Endothelial cell of umbilical vein (primary cell): Measurements from ENCODE around the gene SPINK5. TPM values are rescaled to one million over a fixed set of nuclear protein-coding genes. Genes with fewer than 3 reads are reported as not detected.

Experiments
- BruUV-seq: library from RNA; stranded (reverse); fragments of 400-500 nt; replicated peaks from 2 replicates; lab custom pipeline; 2021; lab: Mats Ljungman, UMichigan
- CTCF ChIA-PET: fragments of 300-600, 350-600 bp; sonication (Branson Sonifier 250); formaldehyde crosslinking; loops from one replicate; lab custom pipeline; 2021; ENCODE audit warnings: antibody characterized with exemption, inconsistent platforms; lab: Charles Lee
- POLR2A ChIA-PET: fragments of 300-600, 350-600 bp; sonication (Branson Sonifier 250); formaldehyde crosslinking; loops from one replicate; lab custom pipeline; 2021; ENCODE audit warnings: antibody characterized with exemption, inconsistent platforms; lab: Charles Lee
- DNase-seq: peaks from one replicate; pipeline ENCODE4 v3.0.0-alpha.2; 2011; ENCODE audit warnings: low read depth, low spot score
- FAIRE-seq: peaks from 2 replicates; lab custom pipeline; 2011; peaks lifted over from hg19 to GRCh38; lab: Jason Lieb, UNC
- H2AFZ ChIP-seq: 2 replicates; pipeline ENCODE4 v1.6.0; 2012; ENCODE audit warnings: low read depth, low read length, control low read depth, inconsistent platforms
- H3K27ac ChIP-seq: 2 replicates; pipeline ENCODE4 v1.5.1; 2011; ENCODE audit warnings: low read depth, mild to moderate bottlenecking, control low read depth, low read length, moderate library complexity; ENCODE audit not compliant: insufficient read depth
- H3K27me3 ChIP-seq, 2 experiments: 2 replicates each; pipeline versions ENCODE4 v1.6.0 to v1.6.1; 2011; ENCODE audit warnings: low read length in 2 of 2, mixed read lengths in 1 of 2; ENCODE audit not compliant: control insufficient read depth in 2 of 2, insufficient read depth in 2 of 2
- H3K36me3 ChIP-seq, 2 experiments: 2 replicates in 1 of 2; 3 replicates in 1 of 2; pipeline ENCODE4 v1.5.1; 2011; ENCODE audit warnings: low read length in 2 of 2, mild to moderate bottlenecking in 1 of 2, moderate library complexity in 1 of 2; ENCODE audit not compliant: control insufficient read depth in 2 of 2, insufficient read depth in 2 of 2; ENCODE audit errors: extremely low read depth in 1 of 2
- H3K4me1 ChIP-seq: 3 replicates; pipeline ENCODE4 v1.5.1; 2011; ENCODE audit warnings: mild to moderate bottlenecking, low read length; ENCODE audit not compliant: control insufficient read depth, insufficient read depth; ENCODE audit errors: extremely low read depth
- H3K4me2 ChIP-seq: 2 replicates; pipeline ENCODE4 v1.6.1; 2011; ENCODE audit warnings: low read length, control low read depth, mixed read lengths; ENCODE audit not compliant: insufficient read depth
- H3K4me3 ChIP-seq, 3 experiments: fragments of 200-600 bp in 1 of 3; sonication (generic), shearing (Covaris generic) in 1 of 3; replicated peaks in 1 of 3; 2 replicates each; pipeline ENCODE4 v1.5.1; 2011 to 2016; ENCODE audit warnings: control low read depth in 3 of 3, low read length in 3 of 3, mild to moderate bottlenecking in 2 of 3, inconsistent platforms in 1 of 3, low read depth in 1 of 3, moderate library complexity in 1 of 3; ENCODE audit not compliant: insufficient read depth in 1 of 3
- H3K79me2 ChIP-seq: 2 replicates; pipeline ENCODE4 v1.6.0; 2012; ENCODE audit warnings: low read length, inconsistent platforms; ENCODE audit not compliant: control insufficient read depth, insufficient read depth
- H3K9ac ChIP-seq: replicated peaks from 2 replicates; pipeline ENCODE3; 2011; ENCODE audit warnings: low read length, control low read depth; ENCODE audit not compliant: insufficient read depth; ENCODE audit errors: extremely low read depth
- H3K9me1 ChIP-seq: replicated peaks from 3 replicates; pipeline ENCODE4 v1.6.0; 2011; ENCODE audit warnings: mild to moderate bottlenecking, low read length; ENCODE audit not compliant: control insufficient read depth, insufficient read depth; ENCODE audit errors: extremely low read depth
- H3K9me3 ChIP-seq: replicated peaks from 2 replicates; pipeline ENCODE4 v1.5.1; 2012; ENCODE audit warnings: low read length, inconsistent platforms; ENCODE audit not compliant: control insufficient read depth, insufficient read depth
- H4K20me1 ChIP-seq: replicated peaks from 2 replicates; pipeline ENCODE3; 2011; ENCODE audit warnings: mild to moderate bottlenecking, low read length; ENCODE audit not compliant: control insufficient read depth, insufficient read depth; ENCODE audit errors: extremely low read depth
- EZH2 ChIP-seq: IDR thresholded peaks from 2 replicates; pipeline ENCODE4 v1.6.1; 2012; ENCODE audit warnings: borderline replicate concordance, low read depth, mild to moderate bottlenecking, moderate library complexity, low read length, inconsistent platforms; ENCODE audit not compliant: severe bottlenecking
- FOS ChIP-seq: IDR thresholded peaks from 2 replicates; pipeline ENCODE4 v1.6.1; 2011; ENCODE audit warnings: mild to moderate bottlenecking, low read length, moderate library complexity, borderline replicate concordance; ENCODE audit not compliant: insufficient read depth
- GATA2 ChIP-seq: IDR thresholded peaks from 2 replicates; pipeline ENCODE4 v1.7.0; 2011; ENCODE audit warnings: low read depth, mild to moderate bottlenecking, moderate library complexity, mixed read lengths, low read length; ENCODE audit not compliant: insufficient read length, insufficient read depth
- JUN ChIP-seq: IDR thresholded peaks from 2 replicates; pipeline ENCODE4 v1.6.1; 2011; ENCODE audit warnings: borderline replicate concordance, low read depth; ENCODE audit not compliant: insufficient read length, insufficient read depth
- MYC ChIP-seq: IDR thresholded peaks from one replicate; pipeline ENCODE4 v1.6.1; 2011; ENCODE audit warnings: mild to moderate bottlenecking, low read depth, low read length
- POLR2A ChIP-seq: IDR thresholded peaks from 2 replicates; pipeline ENCODE4 v1.6.1; 2012; ENCODE audit warnings: low read depth, mild to moderate bottlenecking, control low read depth, low read length
- POLR2AphosphoS5 ChIP-seq: IDR thresholded peaks from 2 replicates; pipeline ENCODE4 v1.6.1; 2012; ENCODE audit warnings: low read depth, mild to moderate bottlenecking, control low read depth, low read length, moderate library complexity; ENCODE audit not compliant: insufficient read depth
- dilution Hi-C: fragments of 300-500 bp; cut with MboI; formaldehyde crosslinking; loops from one replicate; pipeline ENCODE4 v1.15.0; 2019; ENCODE audit warnings: low sequenced_read_pairs; ENCODE audit not compliant: extremely low pct_ligation_motif_present
- intact Hi-C: fragments of 100-400 bp; cut with micrococcal nuclease; formaldehyde crosslinking; loops from one replicate; pipeline ENCODE4 v1.10.0; 2022
- polyA plus RNA-seq, 4 experiments: library from polyadenylated mRNA; depleted of rRNA in 3 of 4; stranded (reverse) in 3 of 4; unstranded in 1 of 4; fragments of >200 nt; gene quantifications; 2 replicates each; pipeline versions ENCODE4 v1.2.1 to v1.2.3, GENCODE V29; 2011 to 2012; ENCODE audit warnings: missing spikeins in 1 of 4
- total RNA-seq: library from RNA; stranded (reverse); gene quantifications from 2 replicates; pipeline ENCODE4 v1.2.3, GENCODE V29; 2021
- TF ChIP-seq, protein P1 (sequence below), 2 donors: IDR thresholded peaks; 1 replicate in 1 of 2; 2 replicates in 1 of 2; pipeline ENCODE4 v1.5.1; 2011; ENCODE audit warnings: low read length in 2 of 2, mild to moderate bottlenecking in 2 of 2, moderate library complexity in 2 of 2, control low read depth in 1 of 2, inconsistent platforms in 1 of 2, low read depth in 1 of 2; ENCODE audit not compliant: insufficient read depth in 1 of 2; ENCODE audit errors: extremely low read depth in 1 of 2
- TF ChIP-seq, protein P2 (sequence below): IDR thresholded peaks from 2 replicates; pipeline ENCODE4 v1.6.1; 2011; ENCODE audit not compliant: insufficient read depth, insufficient read length

SPINK5 gene
- total and polyA plus RNA-seq, 2 donors (not counting 3 experiments of a cell fraction or from before 2014, with no cell fraction given): 0.12 to 0.91 TPM

GRCh38 chr5:148141645-148142044 is 77.9 kb downstream of the SPINK5 start:
- BruUV-seq: no TSS peak
- no peaks in the 10 kb centered on the region for H3K79me2 ChIP-seq
- H3K9me1 ChIP-seq: no peaks in the 10 kb centered on the region
- FAIRE-seq (no peak), DNase-seq (no peak)
- no peaks in the 10 kb centered on the region for H3K36me3 ChIP-seq
- H2AFZ ChIP-seq: no peak overlapping the region
- no peak overlapping the region for H3K27ac ChIP-seq
- no peak overlapping the region for H3K4me2 ChIP-seq
- intact Hi-C loops: no loop called here
- TF ChIP-seq, protein P1, sequence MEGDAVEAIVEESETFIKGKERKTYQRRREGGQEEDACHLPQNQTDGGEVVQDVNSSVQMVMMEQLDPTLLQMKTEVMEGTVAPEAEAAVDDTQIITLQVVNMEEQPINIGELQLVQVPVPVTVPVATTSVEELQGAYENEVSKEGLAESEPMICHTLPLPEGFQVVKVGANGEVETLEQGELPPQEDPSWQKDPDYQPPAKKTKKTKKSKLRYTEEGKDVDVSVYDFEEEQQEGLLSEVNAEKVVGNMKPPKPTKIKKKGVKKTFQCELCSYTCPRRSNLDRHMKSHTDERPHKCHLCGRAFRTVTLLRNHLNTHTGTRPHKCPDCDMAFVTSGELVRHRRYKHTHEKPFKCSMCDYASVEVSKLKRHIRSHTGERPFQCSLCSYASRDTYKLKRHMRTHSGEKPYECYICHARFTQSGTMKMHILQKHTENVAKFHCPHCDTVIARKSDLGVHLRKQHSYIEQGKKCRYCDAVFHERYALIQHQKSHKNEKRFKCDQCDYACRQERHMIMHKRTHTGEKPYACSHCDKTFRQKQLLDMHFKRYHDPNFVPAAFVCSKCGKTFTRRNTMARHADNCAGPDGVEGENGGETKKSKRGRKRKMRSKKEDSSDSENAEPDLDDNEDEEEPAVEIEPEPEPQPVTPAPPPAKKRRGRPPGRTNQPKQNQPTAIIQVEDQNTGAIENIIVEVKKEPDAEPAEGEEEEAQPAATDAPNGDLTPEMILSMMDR (IDR thresholded peaks at IDR 0.05; ENCODE audit: extremely low read depth in 1 of 2, insufficient read depth in 1 of 2, low read depth in 1 of 2, low read length in 2 of 2): no peak
- TF ChIP-seq MYC (no peak), POLR2A (no peak), POLR2AphosphoS5 (no peak), JUN (no peak), EZH2 (no peak), GATA2 (no peak), FOS (no peak)
- TF ChIP-seq, protein P2, sequence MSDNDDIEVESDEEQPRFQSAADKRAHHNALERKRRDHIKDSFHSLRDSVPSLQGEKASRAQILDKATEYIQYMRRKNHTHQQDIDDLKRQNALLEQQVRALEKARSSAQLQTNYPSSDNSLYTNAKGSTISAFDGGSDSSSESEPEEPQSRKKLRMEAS: no peak
- H3K4me3 ChIP-seq: no peak overlapping the region
- ChIA-PET POLR2A (no interaction called here), CTCF (no interaction called here)
- no peaks in the 10 kb centered on the region for H3K9me3 ChIP-seq
- H3K9ac ChIP-seq: no peak overlapping the region
- no peaks in the 10 kb centered on the region for H4K20me1 ChIP-seq
- dilution Hi-C loops: no loop called here
- peaks cover 22% of the 10 kb centered on the region for H3K4me1 ChIP-seq
- H3K27me3 ChIP-seq: no peaks in the 10 kb centered on the region
